ENCODE results near the gene NUDT3.
"Not testable (repeated sequence)": the region's sequence is repeated elsewhere in the genome, so short reads cannot be mapped to it uniquely, and the experiment has no call there.

The NUDT3 gene

GRCh38 chr6:34365781-34366638 lies 26.5 kb downstream of the NUDT3 start:
- DNase-seq, result not testable (repeated sequence)

- DNase-seq, result not testable (repeated sequence)
These were observed 28.8 kb downstream of the NUDT3 start for GRCh38 chr6:34363681-34364075.

GRCh38 chr6:34362909-34363680 lies 29.4 kb downstream of the NUDT3 start:
- no peak for DNase-seq

GRCh38 chr6:34362176-34362575 lies 30.3 kb downstream of the NUDT3 start:
- DNase-seq, result no peak

GRCh38 chr6:34360556-34360955 lies 31.9 kb downstream of the NUDT3 start:
- no peak for DNase-seq

- no peak for DNase-seq
These were observed 32.9 kb downstream of the NUDT3 start for GRCh38 chr6:34359418-34360158.

GRCh38 chr6:34358389-34358905 lies 34.0 kb downstream of the NUDT3 start:
- DNase-seq, result no peak

GRCh38 chr6:34357937-34358336 lies 34.5 kb downstream of the NUDT3 start:
- no peak for DNase-seq

GRCh38 chr6:34355889-34356288 lies 36.6 kb downstream of the NUDT3 start:
- DNase-seq, result no peak

- not testable (repeated sequence) for DNase-seq
These were observed 38.2 kb downstream of the NUDT3 start for GRCh38 chr6:34354230-34354629.

GRCh38 chr6:34353530-34353929 lies 38.9 kb downstream of the NUDT3 start:
- not testable (repeated sequence) for DNase-seq

GRCh38 chr6:34352305-34352937 lies 40.0 kb downstream of the NUDT3 start:
- DNase-seq, result no peak

GRCh38 chr6:34350934-34351217 lies 41.6 kb downstream of the NUDT3 start:
- DNase-seq, result no peak

GRCh38 chr6:34350137-34350933 lies 42.1 kb downstream of the NUDT3 start:
- DNase-seq, result no peak

- no peak for DNase-seq
These were observed 43.3 kb downstream of the NUDT3 start for GRCh38 chr6:34349211-34349610.

- no peak for DNase-seq
These were observed 45.2 kb downstream of the NUDT3 start for GRCh38 chr6:34347303-34347702.

- DNase-seq, result no peak
These were observed 46.0 kb downstream of the NUDT3 start for GRCh38 chr6:34346175-34347119.

- DNase-seq, result no peak
These were observed 48.7 kb downstream of the NUDT3 start for GRCh38 chr6:34343806-34344205.

- no peak for DNase-seq
These were observed 50.2 kb downstream of the NUDT3 start for GRCh38 chr6:34342247-34342646.

GRCh38 chr6:34341481-34341971 lies 50.9 kb downstream of the NUDT3 start:
- DNase-seq, result no peak
